GM18951 (cell line): Measurements from ENCODE around the gene SCYL3.
"Not testable (repeated sequence)": the region's sequence is repeated elsewhere in the genome, so short reads cannot be mapped to it uniquely, and the experiment has no call there.

Source experiments
- POLR2A ChIP-seq: IDR thresholded peaks from 4 replicates; pipeline ENCODE4 v1.6.1; 2011; ENCODE audit warnings: mild to moderate bottlenecking; ENCODE audit not compliant: insufficient read length, insufficient read depth; ENCODE audit errors: extremely low read depth
- in situ Hi-C: fragments of 300-500 bp; cut with MboI; formaldehyde crosslinking; loops from one replicate; pipeline ENCODE4 v1.12.0; 2022; ENCODE audit warnings: low sequenced_read_pairs, mixed read lengths, inconsistent platforms; ENCODE audit not compliant: unreplicated experiment

Gene SCYL3

GRCh38 chr1:169869426-169869825 lies 24.3 kb downstream of the SCYL3 start:
- in situ Hi-C loops, result no loop called here

GRCh38 chr1:169868978-169869377 lies 24.7 kb downstream of the SCYL3 start:
- TF ChIP-seq POLR2A, result no peak
- in situ Hi-C loops, result no loop called here

More at GRCh38 chr1:169869426-169869825, 24.3 kb downstream of the SCYL3 start:
- TF ChIP-seq POLR2A, result no peak

DNA sequence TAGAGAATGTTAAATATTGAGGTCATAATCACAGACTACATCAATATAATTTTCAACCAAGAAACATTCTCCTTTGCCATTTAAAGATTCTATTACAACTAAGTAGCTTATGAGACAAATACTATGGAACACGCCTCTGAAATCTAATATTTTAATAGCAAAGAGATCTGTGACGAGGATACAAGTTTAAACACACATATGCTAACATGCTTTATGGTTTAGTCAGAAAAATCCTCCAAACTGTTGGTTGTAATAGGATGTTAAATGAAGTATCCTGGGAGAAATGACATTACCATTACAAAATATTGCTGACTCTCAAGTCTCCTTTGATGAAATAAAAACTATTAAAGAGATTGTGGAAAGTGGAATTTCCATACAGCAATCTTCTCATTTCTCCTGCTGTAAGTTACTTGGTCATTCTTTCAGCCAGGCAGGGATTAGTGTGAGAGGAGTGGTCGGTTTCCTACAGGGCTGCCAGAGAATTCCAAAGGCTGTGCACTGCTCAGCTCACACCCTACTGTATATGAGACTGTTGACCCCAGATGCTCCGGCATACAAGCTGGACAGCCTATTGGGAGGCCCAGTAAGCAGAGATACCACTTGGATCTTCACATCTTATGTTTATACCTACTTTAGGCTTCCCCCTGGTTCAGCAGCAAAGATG lies 26.6 kb downstream of the SCYL3 start:
- TF ChIP-seq POLR2A, result no peak
- in situ Hi-C loops, result no loop called here

DNA sequence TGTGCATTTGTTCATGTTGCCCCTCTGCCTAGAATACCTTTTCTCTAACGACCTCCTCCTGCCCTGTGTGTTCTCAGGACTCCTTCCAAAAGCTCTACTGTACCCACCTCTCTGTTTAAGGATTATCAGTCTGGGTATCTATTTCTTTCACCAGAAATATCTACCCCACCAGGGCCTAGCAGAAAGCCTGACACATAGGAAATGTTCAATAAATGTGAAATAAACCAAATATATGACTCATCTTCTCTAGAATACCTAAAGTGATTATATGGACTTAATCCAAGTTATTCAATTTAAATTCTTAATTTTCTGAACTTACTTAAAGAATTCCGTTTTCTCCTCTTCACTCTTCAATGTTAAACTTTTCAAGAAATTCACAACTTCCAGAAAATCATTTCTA lies 27.1 kb downstream of the SCYL3 start:
- in situ Hi-C loops, result no loop called here
- no peak for TF ChIP-seq POLR2A

- in situ Hi-C loops, result not testable (repeated sequence)
Measured at GRCh38 chr1:169864531-169864930, 29.2 kb downstream of the SCYL3 start.

GRCh38 chr1:169860750-169861149 lies 32.9 kb downstream of the SCYL3 start:
- in situ Hi-C loops, result no loop called here
- TF ChIP-seq POLR2A, result no peak

- in situ Hi-C loops, result no loop called here
- TF ChIP-seq POLR2A, result no peak
Measured at GRCh38 chr1:169860187-169860586, 33.5 kb downstream of the SCYL3 start.

DNA sequence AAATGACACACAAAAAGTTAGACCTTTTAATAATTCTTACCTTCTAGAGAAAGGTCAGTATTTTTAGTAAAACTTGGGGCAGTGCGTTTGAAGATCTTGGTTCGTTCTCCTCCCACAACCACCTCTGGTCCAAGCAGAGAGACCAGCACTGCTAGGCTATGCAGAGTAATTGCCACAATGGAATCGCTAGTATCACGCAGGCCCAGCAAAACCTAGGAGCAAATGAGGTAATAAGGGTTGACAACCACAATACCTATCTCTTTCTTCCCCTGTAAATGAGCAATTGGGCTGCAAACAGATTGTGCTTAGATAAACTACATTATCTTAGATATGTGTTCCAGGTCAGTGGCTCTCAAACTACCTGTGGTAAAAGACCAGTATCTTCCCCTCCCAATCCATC lies 34.7 kb downstream of the SCYL3 start:
- TF ChIP-seq POLR2A, result no peak
- in situ Hi-C loops, result no loop called here

DNA sequence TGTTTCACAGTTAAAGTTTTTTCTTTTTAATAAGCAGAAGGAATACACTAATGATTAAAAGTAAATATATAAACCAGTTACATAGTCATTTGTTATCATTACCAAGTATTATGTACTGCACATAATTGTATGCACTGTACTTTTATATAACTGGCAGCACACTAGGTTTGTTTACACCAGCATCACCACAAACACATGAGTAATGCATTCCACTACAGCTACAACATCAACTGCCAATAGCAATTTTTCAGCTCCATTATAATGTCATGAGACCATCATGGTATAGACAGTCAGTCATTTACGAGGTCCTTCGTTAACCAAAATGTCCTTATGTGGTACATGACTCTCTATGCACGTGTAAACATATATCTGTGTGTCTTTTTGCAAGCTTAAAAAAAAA lies 35.2 kb downstream of the SCYL3 start:
- in situ Hi-C loops, result no loop called here

GRCh38 chr1:169853341-169853740 lies 40.4 kb downstream of the SCYL3 start:
- in situ Hi-C loops, result no loop called here

More for the DNA sequence above, 35.2 kb downstream of the SCYL3 start:
- no peak for TF ChIP-seq POLR2A

GRCh38 chr1:169849346-169850022 lies 44.2 kb downstream of the SCYL3 start:
- no peak for TF ChIP-seq POLR2A
- in situ Hi-C loops, result no loop called here

More at GRCh38 chr1:169853341-169853740, 40.4 kb downstream of the SCYL3 start:
- no peak for TF ChIP-seq POLR2A

DNA sequence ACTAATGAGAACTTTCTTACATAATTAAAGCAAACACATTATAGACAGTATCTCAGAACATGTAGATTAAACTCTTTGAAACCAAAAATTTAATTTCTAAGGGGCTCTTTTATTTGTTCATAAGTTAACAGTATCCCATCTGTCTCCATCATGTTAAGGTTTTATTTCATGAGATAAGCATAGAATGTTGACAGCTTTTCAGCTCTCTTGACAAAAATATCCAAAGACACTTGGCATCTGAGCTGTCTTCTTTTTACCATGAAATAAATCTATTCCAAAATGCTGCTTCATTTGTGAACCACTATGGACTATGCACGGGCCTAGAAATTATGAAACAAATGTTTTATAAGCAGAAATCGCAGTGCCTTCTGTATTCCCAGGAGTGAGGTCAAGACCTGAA lies 45.2 kb downstream of the SCYL3 start:
- in situ Hi-C loops, result no loop called here
- no peak for TF ChIP-seq POLR2A

DNA sequence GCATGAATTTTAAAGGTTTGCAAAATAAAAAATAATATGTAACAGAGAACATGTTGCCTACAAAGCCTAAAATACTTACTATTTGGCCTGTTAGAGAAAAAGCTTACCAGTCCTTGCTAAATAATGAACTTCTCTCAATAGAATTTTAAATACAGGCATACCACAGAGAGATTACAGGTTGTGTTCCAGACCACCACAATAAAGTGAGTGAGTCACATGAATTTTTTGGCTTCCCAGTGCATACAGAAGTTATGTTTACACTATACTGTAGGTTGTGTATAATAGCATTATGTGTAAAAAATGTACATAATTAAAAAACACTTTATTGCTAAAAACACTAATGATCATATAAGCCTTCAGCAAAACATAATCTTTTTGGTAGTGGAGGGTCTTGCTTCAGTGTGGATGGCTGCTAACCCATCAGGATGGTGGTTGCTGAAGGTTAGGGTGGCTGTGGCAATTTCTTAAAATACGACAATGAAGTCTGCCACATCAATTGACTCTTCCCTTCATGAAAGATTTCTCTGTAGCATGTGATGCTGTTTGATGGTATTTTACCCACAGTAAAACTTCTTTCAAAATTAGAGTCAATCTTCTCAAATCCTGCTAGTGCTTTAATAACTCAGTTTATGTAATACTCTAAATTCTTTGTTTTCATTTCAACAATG lies 48.6 kb downstream of the SCYL3 start:
- in situ Hi-C loops, result no loop called here
- no peak for TF ChIP-seq POLR2A

- TF ChIP-seq POLR2A, result no peak
- in situ Hi-C loops, result no loop called here
Measured at GRCh38 chr1:169838942-169839341, 54.8 kb downstream of the SCYL3 start.
